K562 (cell line): ENCODE results near the gene GCN1. TPM values are rescaled to one million over a fixed set of nuclear protein-coding genes. Genes with fewer than 3 reads are reported as not detected.

Experiments
- BRF1 ChIP-seq: IDR thresholded peaks from 3 replicates; pipeline ENCODE4 v1.6.1; 2011; ENCODE audit warnings: borderline replicate concordance, mild to moderate bottlenecking; ENCODE audit not compliant: insufficient read length; ENCODE audit errors: extremely low read depth
- CEBPB ChIP-seq: fragments of 450-650 bp; IDR thresholded peaks from 2 replicates; pipeline ENCODE4 v1.6.1; 2016; ENCODE audit warnings: missing genetic modification characterization, missing compliant biosample characterization
- CSDE1 ChIP-seq, 2 experiments: fragments of 450-650 bp; IDR thresholded peaks; 2 replicates each; pipeline ENCODE4 v1.6.1; 2016; ENCODE audit warnings: mild to moderate bottlenecking in 1 of 2
- CXXC5 ChIP-seq: fragments of 250-450 bp; sonication (Bioruptor Pico); IDR thresholded peaks from 2 replicates; pipeline ENCODE4 v1.8.0; 2022; ENCODE audit warnings: inconsistent platforms, mild to moderate bottlenecking, moderate library complexity
- ELF2 ChIP-seq: fragments of 250-450 bp; sonication (Bioruptor Pico); IDR thresholded peaks from 2 replicates; pipeline ENCODE4 v1.5.0; 2021; ENCODE audit warnings: mild to moderate bottlenecking
- HMGXB4 ChIP-seq: sonication (generic); formaldehyde crosslinking; IDR thresholded peaks from 2 replicates; pipeline ENCODE4 v1.8.1; 2023; ENCODE audit warnings: mild to moderate bottlenecking, missing genetic modification reagents
- MECOM ChIP-seq: fragments of 250-450 bp; sonication (Bioruptor Pico); IDR thresholded peaks from 2 replicates; pipeline ENCODE4 v1.8.0; 2022; ENCODE audit warnings: inconsistent platforms
- PCBP1 ChIP-seq: fragments of 200-400 bp; formaldehyde crosslinking; IDR thresholded peaks from 2 replicates; pipeline ENCODE4 v1.6.1; 2018; ENCODE audit warnings: mild to moderate bottlenecking, low read depth, low read length; ENCODE audit not compliant: poor library complexity, severe bottlenecking
- RBM25 ChIP-seq: fragments of 200-400 bp; formaldehyde crosslinking; IDR thresholded peaks from 2 replicates; pipeline ENCODE4 v1.6.1; 2018; ENCODE audit warnings: low read length, low read depth, moderate library complexity; ENCODE audit not compliant: severe bottlenecking
- THRA ChIP-seq: fragments of 450-650 bp; IDR thresholded peaks from 2 replicates; pipeline ENCODE4 v1.6.1; 2017; ENCODE audit warnings: mild to moderate bottlenecking, moderate library complexity
- THRAP3 ChIP-seq: fragments of 450-650 bp; IDR thresholded peaks from 2 replicates; pipeline ENCODE4 v1.6.1; 2016; ENCODE audit warnings: mild to moderate bottlenecking, inconsistent platforms, borderline replicate concordance
- XRCC4 ChIP-seq: IDR thresholded peaks from one replicate; pipeline ENCODE4 v1.6.1; 2011; ENCODE audit not compliant: insufficient read depth, insufficient read length; ENCODE audit errors: extremely low read depth
- ZNF175 ChIP-seq: fragments of 200-800 bp; sonication (Bioruptor generic); IDR thresholded peaks from 2 replicates; pipeline ENCODE4 v1.6.1; 2016; ENCODE audit warnings: low read depth, mild to moderate bottlenecking, missing genetic modification characterization, missing compliant biosample characterization
- ZNF217 ChIP-seq: sonication (generic); formaldehyde crosslinking; IDR thresholded peaks from 2 replicates; pipeline ENCODE4 v1.8.0; 2022; ENCODE audit warnings: mild to moderate bottlenecking, missing genetic modification reagents
- ZNF280A ChIP-seq: fragments of 450-650 bp; IDR thresholded peaks from 2 replicates; pipeline ENCODE4 v1.6.1; 2018; ENCODE audit warnings: mild to moderate bottlenecking, low read depth; ENCODE audit not compliant: partially characterized antibody
- ZNF347 ChIP-seq: fragments of 450-650 bp; formaldehyde crosslinking; IDR thresholded peaks from 2 replicates; pipeline ENCODE4 v1.4.0; 2020; ENCODE audit warnings: low read depth, mild to moderate bottlenecking, moderate library complexity
- ZNF551 ChIP-seq: fragments of 250-450 bp; sonication (Bioruptor Pico); IDR thresholded peaks from 2 replicates; pipeline ENCODE4 v1.5.0; 2021; ENCODE audit warnings: mild to moderate bottlenecking, moderate library complexity
- polyA plus RNA-seq, 8 experiments: library from polyadenylated mRNA; depleted of rRNA in 4 of 8; stranded (reverse) in 5 of 8; unstranded in 3 of 8; fragments of >200 nt; fragmentation: Nextera tagmentation in 2 of 8; fragmentation: Illumina TruSeq in 1 of 8; extraction: Ambion mirVana in 2 of 8; extraction: Trizol in 1 of 8; gene quantifications; 2 replicates each; pipeline versions ENCODE4 v1.2.1 to v1.2.3, GENCODE V29; 2011 to 2014; ENCODE audit warnings: inconsistent platforms in 1 of 8, missing spikeins in 1 of 8
- total RNA-seq, 7 experiments: library from RNA; depleted of rRNA in 6 of 7; stranded (reverse); fragments of >200 nt in 6 of 7; fragmentation: Illumina TruSeq in 2 of 7; extraction: Trizol in 2 of 7; gene quantifications; 2 replicates each; pipeline versions ENCODE4 v1.2.1 to v1.2.3, GENCODE V29; 2011 to 2021; ENCODE audit warnings: low replicate concordance in 1 of 7
- TF ChIP-seq, protein P1 (sequence below): fragments of 250-450 bp; sonication (Bioruptor Pico); IDR thresholded peaks from 2 replicates; pipeline ENCODE4 v1.5.0; 2021
- TF ChIP-seq, protein P2 (sequence below): fragments of 250-450 bp; sonication (Bioruptor Pico); IDR thresholded peaks from 2 replicates; pipeline ENCODE4 v1.8.0; 2022; ENCODE audit warnings: inconsistent platforms, mild to moderate bottlenecking, moderate library complexity, borderline replicate concordance
- TF ChIP-seq, protein P3 (sequence below): fragments of 450-650 bp; formaldehyde crosslinking; IDR thresholded peaks from 2 replicates; pipeline ENCODE4 v1.4.0; 2020; ENCODE audit warnings: mild to moderate bottlenecking, mixed read lengths

Gene GCN1
- total and polyA plus RNA-seq, 9 of the 15 experiments (the other 6 are each of a cell fraction or from before 2014, with no cell fraction given) = 11.9 to 190 (median 51.7) TPM

GRCh38 chr12:120231316-120232011, 36.9 kb upstream of the GCN1 start (continued):
- TF ChIP-seq ZNF280A (no peak), HMGXB4 (no peak), ELF2 (CRISPR knock-in tag) (no peak), PCBP1 (no peak), ZNF175 (CRISPR knock-in tag) (no peak), CSDE1 (IDR thresholded peaks at IDR 0.05) (no peak), ZNF551 (no peak), BRF1 (no peak), ZNF217 (no peak), ZNF347 (CRISPR knock-in tag) (no peak), XRCC4 (no peak), CXXC5 (no peak), THRA (no peak), THRAP3 (no peak), MECOM (CRISPR knock-in tag) (no peak), RBM25 (no peak), CEBPB (tag) (0 out of 2 replicates have a peak, but pooled peaks have one; percentile 6)
- TF ChIP-seq, protein P1, sequence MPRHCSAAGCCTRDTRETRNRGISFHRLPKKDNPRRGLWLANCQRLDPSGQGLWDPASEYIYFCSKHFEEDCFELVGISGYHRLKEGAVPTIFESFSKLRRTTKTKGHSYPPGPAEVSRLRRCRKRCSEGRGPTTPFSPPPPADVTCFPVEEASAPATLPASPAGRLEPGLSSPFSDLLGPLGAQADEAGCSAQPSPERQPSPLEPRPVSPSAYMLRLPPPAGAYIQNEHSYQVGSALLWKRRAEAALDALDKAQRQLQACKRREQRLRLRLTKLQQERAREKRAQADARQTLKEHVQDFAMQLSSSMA (CRISPR knock-in tag) = no peak
- TF ChIP-seq, protein P2, sequence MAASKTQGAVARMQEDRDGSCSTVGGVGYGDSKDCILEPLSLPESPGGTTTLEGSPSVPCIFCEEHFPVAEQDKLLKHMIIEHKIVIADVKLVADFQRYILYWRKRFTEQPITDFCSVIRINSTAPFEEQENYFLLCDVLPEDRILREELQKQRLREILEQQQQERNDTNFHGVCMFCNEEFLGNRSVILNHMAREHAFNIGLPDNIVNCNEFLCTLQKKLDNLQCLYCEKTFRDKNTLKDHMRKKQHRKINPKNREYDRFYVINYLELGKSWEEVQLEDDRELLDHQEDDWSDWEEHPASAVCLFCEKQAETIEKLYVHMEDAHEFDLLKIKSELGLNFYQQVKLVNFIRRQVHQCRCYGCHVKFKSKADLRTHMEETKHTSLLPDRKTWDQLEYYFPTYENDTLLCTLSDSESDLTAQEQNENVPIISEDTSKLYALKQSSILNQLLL = no peak
- TF ChIP-seq, protein P3, sequence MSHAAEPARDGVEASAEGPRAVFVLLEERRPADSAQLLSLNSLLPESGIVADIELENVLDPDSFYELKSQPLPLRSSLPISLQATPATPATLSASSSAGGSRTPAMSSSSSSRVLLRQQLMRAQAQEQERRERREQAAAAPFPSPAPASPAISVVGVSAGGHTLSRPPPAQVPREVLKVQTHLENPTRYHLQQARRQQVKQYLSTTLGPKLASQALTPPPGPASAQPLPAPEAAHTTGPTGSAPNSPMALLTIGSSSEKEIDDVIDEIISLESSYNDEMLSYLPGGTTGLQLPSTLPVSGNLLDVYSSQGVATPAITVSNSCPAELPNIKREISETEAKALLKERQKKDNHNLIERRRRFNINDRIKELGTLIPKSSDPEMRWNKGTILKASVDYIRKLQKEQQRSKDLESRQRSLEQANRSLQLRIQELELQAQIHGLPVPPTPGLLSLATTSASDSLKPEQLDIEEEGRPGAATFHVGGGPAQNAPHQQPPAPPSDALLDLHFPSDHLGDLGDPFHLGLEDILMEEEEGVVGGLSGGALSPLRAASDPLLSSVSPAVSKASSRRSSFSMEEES (CRISPR knock-in tag) = no peak
